ENCODE measurements around the gene PTPRG.
"Not testable (repeated sequence)": the region's sequence is repeated elsewhere in the genome, so short reads cannot be mapped to it uniquely, and the experiment has no call there.

DNA sequence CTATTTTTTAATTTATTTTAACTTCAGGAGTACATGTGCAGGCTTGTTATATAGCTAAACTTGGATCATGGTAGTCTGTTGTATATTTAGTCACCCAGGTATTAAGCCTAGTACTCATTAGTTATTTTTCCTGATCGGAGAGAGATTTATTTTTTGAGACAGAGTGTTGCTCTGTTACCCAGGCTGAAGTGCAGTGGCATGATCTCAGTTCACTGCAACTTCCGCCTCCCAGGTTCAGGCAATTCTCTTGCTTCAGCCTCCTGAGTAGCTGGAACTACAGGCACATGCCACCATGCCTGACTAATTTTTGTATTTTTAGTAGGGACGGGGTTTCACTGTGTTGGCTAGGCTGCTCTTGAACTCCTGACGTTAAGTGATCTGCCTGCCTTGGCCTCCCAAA is 477.4 kb downstream of the PTPRG start:
- TF ChIP-seq EZH2 (IDR thresholded peaks at IDR 0.05; ENCODE audit: insufficient read depth, poor library complexity, severe bottlenecking); EZH2phosphoT487 (IDR thresholded peaks at IDR 0.05; ENCODE audit: insufficient read depth, low read depth): not testable (repeated sequence)

Data from GM23248 (cell line).